HG03135 (cell line): ENCODE data around the gene CAMK2N2.

ENCODE experiments used
- ATAC-seq: cut with Tn5 transposase; IDR thresholded peaks from one replicate; pipeline ENCODE4 v1.9.1; 2021; ENCODE audit warnings: mild to moderate bottlenecking, moderate library complexity; ENCODE audit not compliant: unreplicated experiment

Gene CAMK2N2

GRCh38 chr3:184261270-184261853 lies at the start of gene CAMK2N2:
CAMK2N2 (minus strand) TSS chr3:184261553; CDS start chr3:184261285, 268 bp downstream.
- no peak for ATAC-seq

- ATAC-seq: no peak
Observed at GRCh38 chr3:184308744-184309143, 47.4 kb upstream of the CAMK2N2 start.

GRCh38 chr3:184307915-184308314 lies 46.6 kb upstream of the CAMK2N2 start:
- no peak for ATAC-seq

- ATAC-seq: no peak
Observed at GRCh38 chr3:184306341-184306972, 45.1 kb upstream of the CAMK2N2 start.

- ATAC-seq: no peak
Observed at GRCh38 chr3:184305577-184305976, 44.2 kb upstream of the CAMK2N2 start.

- no peak for ATAC-seq
Observed at GRCh38 chr3:184300378-184300720, 39.0 kb upstream of the CAMK2N2 start.

DNA sequence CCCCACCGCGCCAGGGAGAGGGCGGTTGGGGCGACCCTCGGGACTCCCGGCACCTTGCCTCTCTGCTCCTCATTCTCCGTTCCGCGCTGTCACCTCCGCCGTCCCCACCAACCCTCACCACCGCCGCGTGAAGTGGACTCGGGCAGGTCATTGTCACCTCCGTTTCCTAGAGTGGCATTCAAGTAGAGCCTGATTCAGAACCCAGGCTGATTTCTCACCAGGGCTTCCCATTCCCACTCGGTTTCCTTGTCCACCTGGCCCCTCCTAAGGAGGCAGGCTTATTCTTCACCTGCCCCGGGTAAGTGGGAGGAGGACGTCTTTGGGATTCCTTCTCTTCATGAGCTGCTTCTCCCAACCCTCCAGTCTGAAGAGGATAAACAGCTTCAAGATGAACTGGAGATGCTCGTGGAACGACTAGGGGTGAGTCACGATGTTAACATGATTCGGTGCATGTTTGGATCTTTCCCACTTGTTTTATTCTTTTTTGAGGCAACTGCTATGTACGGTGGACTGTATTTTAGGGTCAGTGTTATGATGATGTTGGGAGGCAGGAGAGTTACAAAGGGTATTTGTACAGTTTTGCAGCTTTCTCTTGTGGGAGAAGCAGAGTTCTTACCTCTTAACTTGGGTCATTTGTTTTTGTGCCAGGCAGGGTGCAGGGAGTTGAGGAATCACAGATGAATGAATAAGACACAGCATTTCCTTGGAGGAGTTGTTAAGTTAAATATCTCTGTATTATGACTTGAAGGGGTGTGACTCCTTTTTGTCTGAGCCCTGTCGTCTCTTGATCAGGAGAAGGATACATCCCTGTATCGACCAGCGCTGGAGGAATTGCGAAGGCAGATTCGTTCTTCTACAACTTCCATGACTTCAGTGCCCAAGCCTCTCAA lies 38.4 kb upstream of the CAMK2N2 start:
- ATAC-seq: no peak

DNA sequence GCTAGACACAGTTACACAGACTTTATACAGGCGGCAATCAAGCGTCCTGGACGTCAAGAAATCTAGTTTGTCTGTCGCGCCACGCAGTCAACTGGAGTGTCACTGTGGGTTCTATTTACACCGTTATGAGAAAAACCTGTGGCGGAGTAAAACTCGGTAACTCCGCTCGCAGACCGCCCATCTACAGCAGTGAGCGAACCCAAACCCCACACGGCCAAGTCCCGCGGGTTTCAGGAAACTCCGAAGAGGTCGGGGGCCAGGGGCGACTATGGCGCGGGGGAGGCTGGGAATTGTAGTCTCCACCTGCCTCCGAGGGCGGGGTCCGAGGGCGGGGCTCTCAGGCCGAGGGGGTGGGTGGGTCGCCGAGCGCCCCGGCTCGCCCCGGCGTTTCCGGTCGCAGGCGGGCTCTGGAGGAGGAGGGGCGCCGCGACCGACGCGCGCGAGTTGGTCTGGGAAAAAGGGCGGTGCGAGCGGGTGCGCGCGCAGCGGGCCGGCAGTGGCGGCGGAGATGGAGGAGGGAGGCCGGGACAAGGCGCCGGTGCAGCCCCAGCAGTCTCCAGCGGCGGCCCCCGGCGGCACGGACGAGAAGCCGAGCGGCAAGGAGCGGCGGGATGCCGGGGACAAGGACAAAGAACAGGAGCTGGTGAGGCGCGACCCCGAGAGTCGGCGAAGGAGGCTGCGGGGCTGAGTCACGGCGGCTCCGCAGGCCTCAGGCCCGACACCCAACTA lies 37.6 kb upstream of the CAMK2N2 start, which contains the start of gene PSMD2:
Gene PSMD2 (plus strand): TSS at position 483 of the 729 bp plus-strand sequence. CDS start 26 bp downstream, at position 509.
- ATAC-seq: peak; percentile 92

GRCh38 chr3:184296616-184297015 lies 35.3 kb upstream of the CAMK2N2 start:
- no peak for ATAC-seq

- no peak for ATAC-seq
Observed at GRCh38 chr3:184295771-184296170, 34.4 kb upstream of the CAMK2N2 start.

DNA sequence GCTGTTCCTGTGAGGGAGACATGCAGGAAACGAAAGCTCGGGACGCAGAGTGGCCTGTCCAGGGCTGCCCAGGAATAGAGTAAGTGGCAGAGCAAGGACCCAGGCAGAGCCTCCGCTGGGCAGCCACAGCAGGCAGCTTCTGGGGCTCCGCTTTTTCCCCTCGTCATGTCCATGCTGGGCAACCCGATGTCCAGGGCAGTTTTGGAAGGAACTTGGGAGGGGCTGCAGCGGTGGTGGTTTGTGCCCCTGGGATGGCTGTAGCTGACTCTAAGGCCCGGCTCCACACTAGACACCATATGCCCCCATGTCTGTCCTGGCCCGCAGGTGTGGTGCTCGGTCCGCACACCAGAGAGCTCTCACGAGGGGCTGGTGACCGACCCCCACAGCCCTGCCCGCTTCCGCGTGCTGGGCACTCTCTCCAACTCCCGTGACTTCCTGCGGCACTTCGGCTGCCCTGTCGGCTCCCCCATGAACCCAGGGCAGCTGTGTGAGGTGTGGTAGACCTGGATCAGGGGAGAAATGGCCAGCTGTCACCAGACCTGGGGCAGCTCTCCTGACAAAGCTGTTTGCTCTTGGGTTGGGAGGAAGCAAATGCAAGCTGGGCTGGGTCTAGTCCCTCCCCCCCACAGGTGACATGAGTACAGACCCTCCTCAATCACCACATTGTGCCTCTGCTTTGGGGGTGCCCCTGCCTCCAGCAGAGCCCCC lies 30.5 kb upstream of the CAMK2N2 start:
- no peak for ATAC-seq

DNA sequence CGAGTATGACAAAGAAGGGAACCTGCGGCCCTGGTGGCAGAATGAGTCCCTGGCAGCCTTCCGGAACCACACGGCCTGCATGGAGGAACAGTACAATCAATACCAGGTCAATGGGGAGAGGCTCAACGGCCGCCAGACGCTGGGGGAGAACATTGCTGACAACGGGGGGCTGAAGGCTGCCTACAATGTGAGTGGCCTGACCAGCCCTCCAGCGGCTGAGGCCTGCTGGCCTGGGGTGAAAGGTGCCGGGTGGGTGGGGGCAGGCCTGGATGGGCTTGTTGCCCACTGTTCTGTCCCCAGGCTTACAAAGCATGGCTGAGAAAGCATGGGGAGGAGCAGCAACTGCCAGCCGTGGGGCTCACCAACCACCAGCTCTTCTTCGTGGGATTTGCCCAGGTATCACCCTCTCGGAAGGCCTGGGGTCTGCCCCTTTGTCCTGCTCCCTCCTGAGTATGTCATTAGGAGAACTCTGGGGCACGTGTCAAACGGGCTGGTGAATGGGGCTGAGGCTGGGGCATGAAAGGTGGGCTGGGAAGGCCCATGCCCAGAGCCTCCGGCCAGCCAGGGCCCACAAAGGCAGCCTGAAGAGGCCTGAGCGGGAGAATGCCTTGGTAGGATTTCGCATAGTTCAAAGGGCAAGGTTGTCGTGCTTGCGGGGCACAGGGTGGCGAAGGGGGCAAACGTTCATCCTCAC lies 29.8 kb upstream of the CAMK2N2 start:
- no peak for ATAC-seq

GRCh38 chr3:184290331-184290730 lies 29.0 kb upstream of the CAMK2N2 start:
- no peak for ATAC-seq

- ATAC-seq: no peak
Observed at GRCh38 chr3:184289426-184289938, 28.1 kb upstream of the CAMK2N2 start.

DNA sequence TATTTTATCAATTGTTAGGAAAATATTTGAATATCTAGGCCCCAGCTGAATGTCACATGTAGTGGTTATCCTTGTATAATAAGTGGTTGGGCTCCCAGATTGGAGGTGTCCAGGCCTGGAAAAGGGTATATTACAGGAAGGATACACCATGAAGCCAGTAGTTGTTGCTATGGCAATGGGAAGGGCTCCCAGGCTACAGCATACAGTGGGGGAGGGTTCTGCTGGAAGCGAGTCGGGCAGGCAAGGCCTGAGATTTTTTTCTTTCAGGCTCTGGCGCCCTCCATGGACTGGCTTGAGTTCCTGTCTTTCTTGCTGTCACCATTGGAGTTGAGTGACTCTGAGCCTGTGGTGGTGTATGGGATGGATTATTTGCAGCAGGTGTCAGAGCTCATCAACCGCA lies 23.3 kb upstream of the CAMK2N2 start:
- ATAC-seq: no peak

GRCh38 chr3:184283681-184284080 lies 22.3 kb upstream of the CAMK2N2 start:
- no peak for ATAC-seq

- ATAC-seq: no peak
Observed at GRCh38 chr3:184282941-184283340, 21.6 kb upstream of the CAMK2N2 start.

GRCh38 chr3:184277366-184277765 lies 16.0 kb upstream of the CAMK2N2 start:
- ATAC-seq: no peak

- no peak for ATAC-seq
Observed at GRCh38 chr3:184275961-184276910, 14.9 kb upstream of the CAMK2N2 start, which contains the start of gene ECE2. ECE2 (plus strand) TSS chr3:184276022; CDS start chr3:184276154, 132 bp downstream.
